NCI-H2171 (cell line): ENCODE data around the gene MYEOV.

Source experiments
- DNase-seq: peaks from one replicate; lab custom pipeline; 2025; lab: John Stamatoyannopoulos, UW

MYEOV gene

DNA sequence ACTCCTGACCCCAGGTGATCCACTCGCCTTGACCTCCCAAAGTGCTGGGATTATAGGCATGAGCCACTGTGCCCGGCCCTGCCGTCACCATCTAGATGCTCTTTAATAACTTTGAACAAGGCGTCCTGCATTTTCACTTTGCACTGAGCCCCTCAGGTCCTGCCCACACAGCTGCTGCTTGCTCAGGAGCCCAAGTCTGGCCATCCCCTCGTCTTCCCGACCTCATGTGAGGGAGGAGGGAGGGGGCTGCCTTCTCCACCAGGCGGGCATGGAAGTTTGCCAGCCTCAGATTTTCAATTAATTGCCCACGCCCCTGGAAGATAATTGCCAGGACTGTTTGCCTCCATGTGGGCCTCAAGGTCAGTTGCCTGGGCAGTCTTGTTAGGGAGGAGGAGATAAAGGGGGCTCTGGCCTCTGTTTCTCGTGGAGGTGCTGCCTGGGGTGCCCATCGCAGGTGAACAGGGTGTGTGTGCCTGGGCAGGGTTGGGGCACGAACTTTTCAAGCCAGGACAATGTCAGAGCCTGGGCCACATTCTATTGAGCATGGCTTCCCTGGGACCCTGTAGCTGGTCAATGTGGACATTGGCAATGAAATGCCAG lies 27.9 kb upstream of the MYEOV start:
- no peak for DNase-seq

DNA sequence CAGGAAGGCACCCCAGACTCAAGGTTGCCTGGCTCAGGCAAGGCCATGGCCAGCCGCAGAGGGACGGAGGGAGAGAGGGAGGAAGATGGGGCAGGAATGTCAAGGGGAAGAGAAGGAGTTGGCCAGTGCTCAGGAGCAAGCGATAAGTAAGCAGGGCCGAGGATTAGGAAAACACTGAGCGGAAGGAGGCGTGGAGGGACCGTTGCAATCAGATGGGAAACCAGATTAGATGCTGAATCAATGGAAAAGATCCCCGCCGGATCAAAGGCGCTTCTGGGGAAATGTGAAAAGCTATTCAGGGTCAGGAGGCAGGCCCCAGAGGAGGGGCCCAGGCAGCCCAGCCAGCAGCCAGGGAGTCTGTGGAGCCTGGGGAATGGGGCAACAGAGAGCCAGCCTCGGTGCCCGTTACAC lies 26.6 kb upstream of the MYEOV start:
- no peak for DNase-seq

- DNase-seq: no peak
Measured at GRCh38 chr11:69268911-69269310, 25.0 kb upstream of the MYEOV start.

GRCh38 chr11:69269388-69269787 lies 24.6 kb upstream of the MYEOV start:
- no peak for DNase-seq

DNA sequence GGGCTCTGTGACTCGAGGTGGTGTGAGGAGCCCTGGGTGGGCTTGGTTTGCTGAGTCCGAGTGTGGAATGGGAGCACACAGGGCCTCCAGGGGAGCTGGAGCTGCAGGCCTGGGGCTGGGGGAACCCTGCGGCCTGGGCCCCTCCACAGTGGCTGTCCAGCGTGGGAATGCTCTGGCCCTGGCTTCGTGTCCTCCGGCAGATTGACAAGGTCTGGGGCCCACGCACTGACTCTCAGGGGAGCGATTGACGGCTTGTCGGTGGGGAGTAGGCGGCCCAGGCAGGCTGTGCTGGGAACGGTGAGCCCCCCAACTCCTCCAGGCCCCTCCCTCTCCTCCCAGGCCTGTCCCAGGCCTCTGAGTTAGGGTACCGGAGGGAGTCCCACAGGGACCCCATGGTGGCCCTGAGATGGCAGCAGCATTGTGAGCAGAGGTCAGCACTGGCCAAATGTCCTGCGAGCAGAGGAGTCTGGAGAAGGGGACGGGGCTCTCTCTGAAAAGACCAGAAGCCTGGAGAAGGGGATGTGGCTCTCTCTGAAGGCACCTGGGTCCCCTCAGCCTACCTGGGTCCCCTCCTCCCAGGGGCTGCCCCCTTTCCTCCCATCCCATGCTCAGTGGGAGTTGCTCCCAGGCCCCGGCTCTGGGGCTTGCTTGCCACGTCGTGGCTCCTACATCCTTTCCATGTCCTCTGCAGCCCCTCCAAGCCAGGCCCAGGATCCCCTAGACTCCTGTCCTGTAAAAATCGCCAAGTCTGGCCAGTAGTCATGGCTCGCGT lies 23.8 kb upstream of the MYEOV start:
- no peak for DNase-seq

DNA sequence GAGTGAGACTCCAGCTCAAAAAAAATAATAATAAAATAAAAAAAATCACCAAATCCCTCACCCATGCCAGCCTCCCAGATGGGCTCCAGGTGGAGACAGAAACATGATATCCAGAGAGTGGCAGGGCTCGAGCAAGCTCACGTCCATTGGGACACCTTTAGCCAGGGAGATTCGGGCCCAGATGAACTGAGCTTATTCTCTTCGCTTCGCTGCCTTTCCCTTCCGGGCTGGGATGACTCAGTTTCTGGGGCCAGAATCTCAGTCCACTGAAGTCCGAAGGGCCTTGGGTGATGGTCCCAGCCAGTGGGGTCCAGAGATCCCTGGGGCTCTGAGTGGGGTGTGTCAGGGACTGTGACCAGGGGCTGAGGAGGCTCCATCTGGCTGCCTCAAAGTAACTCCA lies 23.0 kb upstream of the MYEOV start:
- peak; percentile 92 for DNase-seq

GRCh38 chr11:69272055-69272454 lies 21.9 kb upstream of the MYEOV start:
- no peak for DNase-seq

DNA sequence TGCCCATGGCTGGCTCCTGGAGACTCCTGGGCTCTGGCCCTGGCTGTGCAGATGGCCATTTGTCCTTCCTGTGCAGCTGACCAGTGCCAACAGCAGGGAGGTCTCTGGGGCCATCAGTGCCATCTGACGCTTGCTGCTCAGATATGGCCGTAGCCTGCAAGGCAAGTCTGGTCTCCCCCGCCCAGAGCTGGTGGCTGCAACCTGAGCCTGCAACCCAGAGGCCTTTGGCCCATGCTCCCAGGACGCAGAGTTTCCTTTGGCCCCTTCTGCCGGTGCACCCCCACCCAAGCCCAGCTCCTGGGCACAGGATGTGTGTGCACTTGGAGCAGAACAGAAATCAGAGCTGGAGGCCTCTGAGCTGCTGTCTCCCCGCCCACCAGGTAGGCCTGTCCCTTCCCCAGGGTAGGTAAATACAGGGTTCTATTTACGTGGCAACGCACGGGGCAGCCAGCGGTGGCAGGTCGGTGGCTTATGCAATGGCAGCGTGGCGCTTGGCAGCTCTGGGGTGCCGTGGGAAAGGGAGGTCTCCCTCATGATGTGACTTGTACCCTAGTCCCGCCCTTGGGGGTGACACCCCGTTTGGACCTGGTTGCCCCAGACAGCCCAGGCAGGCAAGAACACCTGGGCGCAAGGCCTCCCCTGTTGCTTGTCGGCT lies 21.0 kb upstream of the MYEOV start:
- DNase-seq: no peak

DNA sequence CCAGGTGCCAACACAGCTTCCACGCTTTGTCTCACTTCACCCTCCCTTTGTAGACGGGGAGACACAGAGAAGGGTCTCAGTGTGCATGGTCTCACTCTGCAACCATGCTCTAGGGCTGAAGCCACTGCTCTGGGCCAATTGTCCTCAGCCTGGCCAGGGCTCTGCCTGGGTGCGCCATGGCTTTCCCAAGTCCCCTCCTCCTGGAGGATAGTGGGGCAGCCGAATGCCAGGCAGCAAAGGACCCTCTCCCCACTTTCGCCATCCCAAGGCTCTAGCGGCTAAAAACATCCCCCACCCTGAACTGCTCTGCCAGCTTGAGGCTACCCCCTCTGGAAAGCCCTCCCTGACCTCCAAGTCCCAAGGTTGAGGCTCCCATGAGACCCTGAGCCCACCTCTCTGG lies 20.4 kb upstream of the MYEOV start:
- no peak for DNase-seq

GRCh38 chr11:69274531-69275016 lies 19.4 kb upstream of the MYEOV start:
- peak; percentile 84 for DNase-seq

DNA sequence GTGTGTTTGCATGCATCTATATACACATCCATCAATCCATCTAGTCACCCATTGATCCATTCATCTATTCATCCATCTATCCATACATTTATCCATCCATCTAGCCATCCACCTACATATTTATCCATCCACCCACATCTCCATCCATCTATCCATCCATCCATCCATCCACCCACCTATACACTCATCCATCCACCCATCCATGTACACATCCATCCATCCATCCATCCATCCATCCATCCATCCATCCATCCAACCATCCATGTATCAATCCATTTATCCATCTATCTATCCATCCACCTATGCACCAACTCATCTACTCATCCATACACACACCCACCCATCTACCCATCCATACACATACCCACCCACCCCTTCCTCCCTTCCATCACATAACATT lies 18.8 kb upstream of the MYEOV start:
- no peak for DNase-seq

- no peak for DNase-seq
Measured at GRCh38 chr11:69276165-69276564, 17.8 kb upstream of the MYEOV start.

- no peak for DNase-seq
Measured at GRCh38 chr11:69277074-69277809, 16.7 kb upstream of the MYEOV start.

DNA sequence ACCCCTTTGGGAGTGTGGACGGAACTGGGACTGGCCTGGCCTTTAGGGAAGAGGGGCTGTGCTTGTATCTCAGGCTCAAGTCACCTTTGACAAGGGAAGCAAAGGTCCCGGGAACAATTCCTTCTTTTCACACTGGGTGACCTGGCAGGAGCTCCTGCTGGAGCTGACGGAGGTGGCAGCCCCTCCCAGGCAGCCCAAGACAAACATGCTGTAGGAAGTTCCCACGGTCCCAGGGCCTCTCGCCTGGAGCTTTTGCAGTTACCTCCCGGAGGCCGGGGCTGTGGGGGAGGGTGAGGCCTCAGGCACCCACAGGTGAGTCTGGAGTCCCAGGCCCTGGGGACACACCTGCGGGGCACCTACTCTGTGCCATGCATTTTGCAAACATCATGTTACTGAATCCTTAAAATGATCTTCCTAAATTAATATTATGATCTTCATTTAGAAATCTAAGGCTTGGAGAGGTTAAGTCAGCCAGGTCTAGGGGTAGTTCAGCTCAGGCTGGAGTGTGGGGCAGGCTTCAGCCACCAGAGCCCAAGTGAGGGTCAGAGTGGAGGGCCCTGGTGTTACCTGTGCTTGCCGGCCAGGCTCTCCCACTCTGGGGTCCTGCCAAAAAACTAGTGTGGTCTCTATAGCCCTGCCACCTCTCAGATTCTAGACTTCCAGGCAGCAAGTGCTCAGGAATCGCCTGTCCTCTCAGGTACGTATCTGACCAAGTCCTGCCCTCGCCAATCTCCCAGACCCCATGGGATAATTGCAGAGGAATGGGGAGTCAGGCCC lies 15.7 kb upstream of the MYEOV start:
- DNase-seq: no peak

DNA sequence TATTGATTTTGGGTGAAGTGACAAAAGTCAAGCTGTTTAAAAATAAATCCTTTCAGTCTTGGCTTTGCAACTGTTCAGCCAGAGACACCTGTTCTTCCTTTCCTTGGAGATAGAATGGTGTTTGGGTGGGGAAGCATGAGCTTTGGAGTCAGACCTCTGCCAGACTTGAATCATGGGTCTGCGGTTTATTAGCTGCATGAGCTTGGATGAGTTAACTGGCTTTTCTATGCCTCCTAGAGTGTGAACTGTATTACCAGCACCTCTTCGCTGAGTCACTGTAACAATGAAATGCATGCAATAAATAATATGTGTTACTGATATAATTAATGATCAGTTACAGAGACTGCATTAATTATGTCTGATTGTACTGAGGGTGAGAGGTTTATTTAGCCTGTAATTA lies 13.5 kb upstream of the MYEOV start:
- DNase-seq: no peak

- no peak for DNase-seq
Measured at GRCh38 chr11:69280994-69281393, 13.0 kb upstream of the MYEOV start.

DNA sequence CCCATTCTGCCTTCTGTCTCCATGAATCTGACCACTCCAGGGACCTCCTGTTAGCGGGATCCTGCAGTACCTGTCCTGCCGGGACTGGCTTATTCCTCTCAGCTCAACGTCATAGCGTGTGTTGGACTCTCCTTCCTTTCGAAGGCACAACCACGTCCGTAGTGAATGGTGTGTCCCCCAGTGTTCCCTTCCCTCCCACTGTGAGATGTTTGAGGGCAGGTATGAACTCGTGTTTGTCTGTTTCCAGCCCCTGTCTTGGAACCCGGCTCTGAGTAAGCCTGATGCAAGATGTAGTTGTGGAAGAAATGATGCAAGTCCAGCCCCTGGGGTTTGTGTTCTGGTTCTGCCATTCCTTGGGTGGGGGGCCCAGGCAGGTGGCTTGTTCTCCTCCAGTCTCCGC lies 10.5 kb upstream of the MYEOV start:
- no peak for DNase-seq

DNA sequence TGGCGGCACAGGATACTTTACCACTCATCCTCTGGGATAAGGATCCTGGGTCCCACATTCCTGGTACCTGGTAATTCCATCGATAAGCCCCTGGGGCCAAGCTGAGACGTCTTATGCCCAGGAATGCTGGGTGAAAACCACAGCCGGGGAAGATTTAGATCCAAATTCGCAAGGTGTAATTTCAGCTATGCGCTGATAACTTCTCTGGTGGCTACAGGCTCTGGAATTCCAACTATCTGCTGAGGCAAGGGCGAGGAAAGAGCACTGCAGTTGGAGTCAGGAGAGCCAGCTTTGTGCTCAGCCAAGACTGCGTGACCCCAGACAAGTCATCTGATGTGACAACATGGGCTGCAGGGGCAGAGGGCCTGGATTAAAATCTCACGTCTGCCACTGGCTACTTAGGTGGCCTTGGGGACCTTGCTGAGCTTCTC lies 9.9 kb upstream of the MYEOV start:
- no peak for DNase-seq

GRCh38 chr11:69285091-69285490 lies 8.9 kb upstream of the MYEOV start:
- no peak for DNase-seq

GRCh38 chr11:69285766-69286165 lies 8.2 kb upstream of the MYEOV start:
- no peak for DNase-seq
